Tibial artery (tissue), 4 donors: ENCODE data around the gene PUM1.

Source experiments
- DNase-seq, 2 donors: peaks; one replicate each; pipeline ENCODE4 v3.0.0-alpha.2; 2019
- H3K27ac ChIP-seq, 2 donors: fragments of 200-600 bp; sonication (generic) in 1 of 2; 1 replicate in 1 of 2; 2 replicates in 1 of 2; pipeline ENCODE4 v1.5.1; 2018 to 2019; ENCODE audit warnings: mild to moderate bottlenecking in 1 of 2
- H3K27me3 ChIP-seq, 2 donors: fragments of 200-600 bp; sonication (generic) in 1 of 2; one replicate each; pipeline versions ENCODE4 v1.5.1 to v1.6.0; 2016 to 2019
- H3K36me3 ChIP-seq, 3 donors: fragments of 200-600 bp; sonication (generic) in 2 of 3; one replicate each; pipeline ENCODE4 v1.5.1; 2016 to 2019; ENCODE audit warnings: mild to moderate bottlenecking in 2 of 3
- H3K4me1 ChIP-seq, 4 donors: fragments of 200-600 bp; sonication (generic) in 2 of 4; 1 replicate in 3 of 4; 2 replicates in 1 of 4; pipeline ENCODE4 v1.5.1; 2016 to 2019
- H3K4me3 ChIP-seq, 2 donors: fragments of 200-600 bp; sonication (generic) in 1 of 2; 1 replicate in 1 of 2; 2 replicates in 1 of 2; pipeline ENCODE4 v1.5.1; 2018 to 2019; ENCODE audit warnings: mild to moderate bottlenecking in 2 of 2
- H3K9me3 ChIP-seq, 3 donors: fragments of 200-600 bp; sonication (generic) in 1 of 3; one replicate each; pipeline ENCODE4 v1.5.1; 2016 to 2019
- intact Hi-C: fragments of 100-400 bp; cut with DNase I; formaldehyde crosslinking; loops from one replicate; pipeline ENCODE4 v1.15.0; 2023; ENCODE audit warnings: low total_unique reads
- TF ChIP-seq, protein P1 (sequence below), 2 experiments: fragments of 200-600 bp in 1 of 2; fragments of 450-650 bp in 1 of 2; IDR thresholded peaks; one replicate each; pipeline ENCODE4 v1.5.1; 2017 to 2019; ENCODE audit warnings: antibody characterized with exemption in 2 of 2, mild to moderate bottlenecking in 1 of 2, moderate library complexity in 1 of 2

The PUM1 gene

GRCh38 chr1:30905403-30905802 lies 160.1 kb downstream of the PUM1 start:
- Histone ChIP-seq H3K36me3 (no peaks in the 10 kb centered on the region), H3K9me3 (no peaks in the 10 kb centered on the region), H3K4me3 (no peak overlapping the region), H3K4me1 (peaks cover 0 to 71% (median 48%) of the 10 kb centered on the region in 4 donors), H3K27me3 (no peaks in the 10 kb centered on the region), H3K27ac (no peak overlapping the region)
- intact Hi-C loops: no loop called here
- TF ChIP-seq, protein P1, sequence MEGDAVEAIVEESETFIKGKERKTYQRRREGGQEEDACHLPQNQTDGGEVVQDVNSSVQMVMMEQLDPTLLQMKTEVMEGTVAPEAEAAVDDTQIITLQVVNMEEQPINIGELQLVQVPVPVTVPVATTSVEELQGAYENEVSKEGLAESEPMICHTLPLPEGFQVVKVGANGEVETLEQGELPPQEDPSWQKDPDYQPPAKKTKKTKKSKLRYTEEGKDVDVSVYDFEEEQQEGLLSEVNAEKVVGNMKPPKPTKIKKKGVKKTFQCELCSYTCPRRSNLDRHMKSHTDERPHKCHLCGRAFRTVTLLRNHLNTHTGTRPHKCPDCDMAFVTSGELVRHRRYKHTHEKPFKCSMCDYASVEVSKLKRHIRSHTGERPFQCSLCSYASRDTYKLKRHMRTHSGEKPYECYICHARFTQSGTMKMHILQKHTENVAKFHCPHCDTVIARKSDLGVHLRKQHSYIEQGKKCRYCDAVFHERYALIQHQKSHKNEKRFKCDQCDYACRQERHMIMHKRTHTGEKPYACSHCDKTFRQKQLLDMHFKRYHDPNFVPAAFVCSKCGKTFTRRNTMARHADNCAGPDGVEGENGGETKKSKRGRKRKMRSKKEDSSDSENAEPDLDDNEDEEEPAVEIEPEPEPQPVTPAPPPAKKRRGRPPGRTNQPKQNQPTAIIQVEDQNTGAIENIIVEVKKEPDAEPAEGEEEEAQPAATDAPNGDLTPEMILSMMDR (IDR thresholded peaks at IDR 0.05): no peak
- no peak for DNase-seq

- intact Hi-C loops: no loop called here
- Histone ChIP-seq H3K4me1 (peaks cover 0 to 71% (median 48%) of the 10 kb centered on the region in 4 donors), H3K4me3 (no peak overlapping the region), H3K27me3 (no peaks in the 10 kb centered on the region), H3K36me3 (no peaks in the 10 kb centered on the region), H3K27ac (peak overlapping the region in 1 of 2 donors; percentile 8), H3K9me3 (no peaks in the 10 kb centered on the region)
- TF ChIP-seq, protein P1 (IDR thresholded peaks at IDR 0.05): no peak
- DNase-seq: no peak
Observed at GRCh38 chr1:30904962-30905335, 160.6 kb downstream of the PUM1 start.

DNA sequence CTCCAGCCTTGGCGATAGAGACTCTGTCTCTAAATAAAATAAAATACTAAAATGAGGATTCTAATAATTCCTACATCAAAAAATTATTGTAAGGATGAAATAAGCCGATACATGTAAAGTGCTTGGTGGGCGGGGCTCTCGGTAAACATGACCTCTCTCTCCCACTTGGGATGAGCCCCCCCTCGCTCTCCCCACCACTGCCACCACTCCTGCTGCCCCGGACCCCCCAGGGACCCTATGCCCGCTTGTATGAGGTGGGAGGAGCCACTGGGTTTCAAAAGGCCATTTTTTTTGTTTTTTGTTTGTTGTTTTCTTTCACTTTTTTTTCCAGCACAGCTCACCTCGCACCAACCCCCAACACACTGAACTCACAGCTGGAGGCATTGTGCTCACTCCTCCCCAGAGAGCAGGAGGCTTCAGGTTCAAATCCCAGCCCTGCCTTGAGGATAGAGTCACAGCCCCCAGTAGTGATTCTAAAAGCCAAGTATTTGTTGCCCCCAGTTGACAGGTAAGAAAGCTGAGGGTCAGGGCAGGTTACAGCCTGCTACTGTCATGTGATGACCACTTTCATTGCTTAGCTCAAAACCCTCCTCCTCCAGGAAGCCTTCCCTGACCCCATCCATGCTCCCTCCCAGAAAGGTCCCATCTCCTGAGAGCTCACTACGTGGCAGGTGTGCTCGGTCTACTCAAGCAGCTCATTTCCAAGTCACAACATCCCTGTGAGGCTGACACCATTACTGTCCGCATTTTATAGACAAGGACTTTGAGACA lies 161.1 kb downstream of the PUM1 start:
- DNase-seq: peak in 1 of 2 donors; percentile 64
- intact Hi-C loops: no loop called here
- Histone ChIP-seq H3K27me3 (no peaks in the 10 kb centered on the region), H3K27ac (peak overlapping the region in 1 of 2 donors; percentile 8), H3K4me1 (peaks cover 0 to 74% (median 46%) of the 10 kb centered on the region in 4 donors), H3K4me3 (no peak overlapping the region), H3K9me3 (no peaks in the 10 kb centered on the region), H3K36me3 (no peaks in the 10 kb centered on the region)
- TF ChIP-seq, protein P1 (IDR thresholded peaks at IDR 0.05): no peak

GRCh38 chr1:30903343-30904034 lies 162.0 kb downstream of the PUM1 start:
- Histone ChIP-seq H3K27ac (peak overlapping the region; percentile 50 to 76), H3K4me3 (no peak overlapping the region), H3K27me3 (no peaks in the 10 kb centered on the region), H3K4me1 (peaks cover 0 to 70% (median 40%) of the 10 kb centered on the region in 4 donors), H3K9me3 (no peaks in the 10 kb centered on the region), H3K36me3 (no peaks in the 10 kb centered on the region)
- TF ChIP-seq, protein P1 (IDR thresholded peaks at IDR 0.05): no peak
- peak in 1 of 2 donors; percentile 37 for DNase-seq
- intact Hi-C loops: no loop called here

DNA sequence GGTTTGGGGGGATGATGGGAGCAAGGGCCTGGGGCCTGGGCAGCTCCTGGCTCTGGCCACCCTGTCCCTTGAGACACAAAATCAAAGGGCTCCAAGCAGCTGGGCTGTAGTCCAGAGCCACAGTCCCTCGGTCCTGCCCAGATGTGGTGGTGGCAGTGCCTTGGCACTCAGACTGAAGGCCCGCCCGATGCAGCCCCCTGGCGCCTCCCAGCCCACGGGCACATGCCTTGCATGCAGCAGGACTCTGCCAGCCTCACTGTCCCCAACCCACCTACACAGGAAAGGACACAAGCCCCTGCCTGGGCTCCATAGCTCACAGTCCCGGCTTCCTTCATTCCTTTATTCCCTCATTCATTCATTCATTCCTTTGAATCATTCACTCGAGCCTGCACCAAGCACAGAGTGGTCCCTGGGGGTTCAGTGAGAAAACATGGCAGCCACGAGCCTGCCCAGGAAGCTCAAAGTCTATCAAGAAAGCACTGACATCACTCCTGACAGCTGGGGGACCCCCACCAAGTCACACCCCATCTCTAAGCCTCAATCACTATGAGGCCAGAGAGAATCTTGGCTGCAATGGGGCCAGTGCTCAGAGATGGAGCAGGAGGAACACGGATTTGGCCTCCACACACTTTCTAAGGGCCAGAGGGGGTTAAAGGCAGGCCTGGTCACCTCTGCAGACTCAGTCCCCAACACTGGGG lies 162.8 kb downstream of the PUM1 start:
- Histone ChIP-seq H3K4me3 (no peak overlapping the region), H3K4me1 (peaks cover 0 to 71% (median 40%) of the 10 kb centered on the region in 4 donors), H3K36me3 (no peaks in the 10 kb centered on the region), H3K27ac (peak overlapping the region; percentile 50 to 76), H3K9me3 (no peaks in the 10 kb centered on the region), H3K27me3 (no peaks in the 10 kb centered on the region)
- DNase-seq: no peak
- intact Hi-C loops: no loop called here
- TF ChIP-seq, protein P1 (IDR thresholded peaks at IDR 0.05): no peak
